Subcutaneous abdominal adipose tissue (tissue), 5 donors: Measurements from ENCODE around the gene GRID1.
"Not testable (repeated sequence)": the region's sequence is repeated elsewhere in the genome, so short reads cannot be mapped to it uniquely, and the experiment has no call there.

Experiments used
- H3K27ac ChIP-seq: one replicate; pipeline ENCODE4 v1.7.0; 2013; ENCODE audit warnings: low read depth, mild to moderate bottlenecking, inconsistent platforms, low read length, moderate library complexity
- H3K27me3 ChIP-seq, 5 donors: one replicate each; pipeline ENCODE4 v1.7.0; 2013; ENCODE audit warnings: low read length in 5 of 5, inconsistent platforms in 1 of 5; ENCODE audit not compliant: control insufficient read depth in 5 of 5, insufficient read depth in 4 of 5
- H3K36me3 ChIP-seq, 5 donors: one replicate each; pipeline ENCODE4 v1.7.0; 2013; ENCODE audit warnings: low read length in 5 of 5; ENCODE audit not compliant: control insufficient read depth in 5 of 5, insufficient read depth in 5 of 5
- H3K4me1 ChIP-seq, 5 donors: one replicate each; pipeline ENCODE4 v1.7.0; 2013; ENCODE audit warnings: low read length in 5 of 5, mild to moderate bottlenecking in 3 of 5, moderate library complexity in 1 of 5; ENCODE audit not compliant: control insufficient read depth in 5 of 5, insufficient read depth in 5 of 5
- H3K4me3 ChIP-seq, 5 donors: one replicate each; pipeline ENCODE4 v1.7.0; 2013; ENCODE audit warnings: low read length in 5 of 5, low read depth in 1 of 5
- H3K9ac ChIP-seq, 5 donors: one replicate each; pipeline ENCODE4 v1.7.0; 2013; ENCODE audit warnings: low read length in 5 of 5, mild to moderate bottlenecking in 4 of 5, moderate library complexity in 3 of 5
- H3K9me3 ChIP-seq, 5 donors: one replicate each; pipeline ENCODE4 v1.7.0; 2013; ENCODE audit warnings: low read length in 5 of 5; ENCODE audit not compliant: control insufficient read depth in 5 of 5
- donor health status: healthy.
- donor health status: healthy.
- donor health status: healthy.
- donor health status: healthy.
- donor health status: healthy.

Gene GRID1

GRCh38 chr10:86035791-86036543 is 330.6 kb downstream of the GRID1 start:
- Histone ChIP-seq H3K9ac (no peak overlapping the region), H3K4me3 (no peak overlapping the region), H3K4me1 (no peaks in the 10 kb centered on the region), H3K27ac (no peak overlapping the region), H3K36me3 (no peaks in the 10 kb centered on the region), H3K9me3 (peaks cover 0 to 4% (median 0%) of the 10 kb centered on the region in 5 donors), H3K27me3 (no peaks in the 10 kb centered on the region)

- H3K4me3 ChIP-seq: no peak overlapping the region
- no peak overlapping the region for H3K27ac ChIP-seq
- peaks cover 0 to 2% (median 0%) of the 10 kb centered on the region in 5 donors for H3K27me3 ChIP-seq
- no peaks in the 10 kb centered on the region for H3K36me3 ChIP-seq
- peaks cover 0 to 13% (median 3%) of the 10 kb centered on the region in 5 donors for H3K9me3 ChIP-seq
- H3K9ac ChIP-seq: no peak overlapping the region
- H3K4me1 ChIP-seq: no peaks in the 10 kb centered on the region
Observed at GRCh38 chr10:86034710-86035109, 331.9 kb downstream of the GRID1 start.

DNA sequence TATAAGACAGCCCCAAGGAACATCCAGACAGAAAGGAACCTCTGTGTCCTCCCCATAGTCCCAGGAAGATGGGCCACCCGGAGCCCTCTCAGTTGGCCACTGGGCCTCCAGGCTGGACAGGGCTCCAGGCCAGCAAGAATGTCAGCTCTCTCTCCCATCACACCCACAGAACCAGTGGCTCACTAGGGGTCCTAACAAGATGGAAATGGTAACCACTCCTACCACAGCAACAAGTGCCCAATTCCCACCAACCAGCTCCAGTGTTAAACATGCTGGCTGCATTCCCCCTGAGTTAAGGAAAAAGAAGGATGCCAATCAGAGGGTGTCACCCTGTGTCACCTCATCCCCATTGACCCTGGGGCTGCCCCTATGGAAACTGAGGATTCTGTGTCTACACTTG is 333.0 kb downstream of the GRID1 start:
- no peak overlapping the region for H3K4me3 ChIP-seq
- H3K27ac ChIP-seq: no peak overlapping the region

GRCh38 chr10:86032087-86032486 is 334.5 kb downstream of the GRID1 start:
- not testable (repeated sequence) for H3K27ac ChIP-seq, H3K36me3 ChIP-seq, H3K4me3 ChIP-seq, H3K9ac ChIP-seq, H3K4me1 ChIP-seq, H3K27me3 ChIP-seq
- H3K9me3 ChIP-seq: peaks cover 0 to 13% (median 5%) of the 10 kb centered on the region in 5 donors

More for the DNA sequence above, 333.0 kb downstream of the GRID1 start:
- Histone ChIP-seq H3K4me1 (no peaks in the 10 kb centered on the region), H3K9me3 (peaks cover 0 to 13% (median 5%) of the 10 kb centered on the region in 5 donors), H3K9ac (no peak overlapping the region), H3K27me3 (peaks cover 0 to 2% (median 0%) of the 10 kb centered on the region in 5 donors), H3K36me3 (no peaks in the 10 kb centered on the region)

DNA sequence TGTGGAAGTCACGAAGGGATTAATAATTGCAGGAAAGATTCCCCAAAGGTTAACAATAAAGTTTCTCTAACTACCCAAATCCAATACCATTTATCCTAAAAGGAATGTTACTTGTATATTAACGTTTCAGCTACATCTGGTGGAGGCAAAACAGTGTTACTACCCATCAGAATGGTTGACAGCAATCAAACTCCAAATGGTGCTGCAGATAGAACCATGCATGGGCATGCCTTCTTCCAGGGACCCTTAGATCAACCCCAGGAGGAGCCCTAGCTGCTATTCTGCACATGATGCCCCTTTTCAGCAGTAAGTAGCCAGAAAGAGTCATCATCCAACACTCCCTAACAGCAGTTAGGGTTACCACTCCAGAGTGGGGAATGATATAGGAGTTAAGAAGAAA is 336.3 kb downstream of the GRID1 start:
- no peaks in the 10 kb centered on the region for H3K36me3 ChIP-seq
- H3K27me3 ChIP-seq: peaks cover 0 to 5% (median 0%) of the 10 kb centered on the region in 5 donors
- H3K4me3 ChIP-seq: no peak overlapping the region
- no peak overlapping the region for H3K9ac ChIP-seq
- no peak overlapping the region for H3K27ac ChIP-seq
- no peaks in the 10 kb centered on the region for H3K4me1 ChIP-seq
- peaks cover 0 to 13% (median 5%) of the 10 kb centered on the region in 5 donors for H3K9me3 ChIP-seq

DNA sequence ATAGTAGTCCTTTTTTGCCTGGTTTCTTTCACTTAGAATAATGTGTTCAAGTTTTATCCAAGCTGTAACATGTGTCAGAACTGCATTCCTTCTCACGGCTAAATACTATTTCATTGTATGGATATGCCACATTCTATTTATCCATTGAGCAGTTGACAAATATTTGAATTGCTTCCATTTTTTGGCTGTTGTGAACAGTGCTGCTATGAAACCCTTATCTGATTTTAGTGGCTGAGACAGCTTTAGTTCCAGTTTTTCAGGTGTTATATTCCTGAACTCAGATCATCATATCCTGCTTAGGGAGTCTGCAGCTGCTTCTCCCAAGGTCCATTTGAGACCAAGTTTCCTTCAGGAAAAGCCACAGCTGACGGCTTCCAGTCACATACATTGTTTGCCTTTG is 339.2 kb downstream of the GRID1 start:
- Histone ChIP-seq H3K4me3 (no peak overlapping the region), H3K9ac (no peak overlapping the region), H3K27me3 (peaks cover 0 to 5% (median 0%) of the 10 kb centered on the region in 5 donors), H3K36me3 (no peaks in the 10 kb centered on the region), H3K27ac (no peak overlapping the region), H3K4me1 (no peaks in the 10 kb centered on the region), H3K9me3 (peaks cover 0 to 13% (median 5%) of the 10 kb centered on the region in 5 donors)

DNA sequence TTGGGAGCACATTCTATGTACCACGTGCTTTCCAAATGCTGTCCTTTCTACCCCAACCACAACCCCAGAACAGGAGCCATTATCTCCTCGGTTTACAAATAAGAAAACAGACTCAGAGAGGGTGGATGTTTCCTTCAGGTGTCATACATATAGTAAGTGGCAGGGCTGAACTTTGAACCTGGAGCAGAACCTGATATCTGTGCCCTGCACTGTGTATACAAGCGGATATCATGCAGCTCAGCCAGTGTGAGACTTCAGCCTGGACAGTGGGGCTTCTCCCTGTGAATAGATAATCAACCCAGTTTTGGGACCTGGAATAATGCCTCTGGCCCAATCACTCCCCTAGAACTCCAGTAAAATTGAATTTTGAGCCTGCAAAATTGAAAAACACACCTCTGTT is 341.1 kb downstream of the GRID1 start:
- Histone ChIP-seq H3K9me3 (peaks cover 0 to 5% (median 4%) of the 10 kb centered on the region in 5 donors), H3K4me1 (no peaks in the 10 kb centered on the region), H3K36me3 (no peaks in the 10 kb centered on the region), H3K27ac (no peak overlapping the region), H3K9ac (no peak overlapping the region), H3K27me3 (peaks cover 0 to 5% (median 0%) of the 10 kb centered on the region in 5 donors), H3K4me3 (no peak overlapping the region)

DNA sequence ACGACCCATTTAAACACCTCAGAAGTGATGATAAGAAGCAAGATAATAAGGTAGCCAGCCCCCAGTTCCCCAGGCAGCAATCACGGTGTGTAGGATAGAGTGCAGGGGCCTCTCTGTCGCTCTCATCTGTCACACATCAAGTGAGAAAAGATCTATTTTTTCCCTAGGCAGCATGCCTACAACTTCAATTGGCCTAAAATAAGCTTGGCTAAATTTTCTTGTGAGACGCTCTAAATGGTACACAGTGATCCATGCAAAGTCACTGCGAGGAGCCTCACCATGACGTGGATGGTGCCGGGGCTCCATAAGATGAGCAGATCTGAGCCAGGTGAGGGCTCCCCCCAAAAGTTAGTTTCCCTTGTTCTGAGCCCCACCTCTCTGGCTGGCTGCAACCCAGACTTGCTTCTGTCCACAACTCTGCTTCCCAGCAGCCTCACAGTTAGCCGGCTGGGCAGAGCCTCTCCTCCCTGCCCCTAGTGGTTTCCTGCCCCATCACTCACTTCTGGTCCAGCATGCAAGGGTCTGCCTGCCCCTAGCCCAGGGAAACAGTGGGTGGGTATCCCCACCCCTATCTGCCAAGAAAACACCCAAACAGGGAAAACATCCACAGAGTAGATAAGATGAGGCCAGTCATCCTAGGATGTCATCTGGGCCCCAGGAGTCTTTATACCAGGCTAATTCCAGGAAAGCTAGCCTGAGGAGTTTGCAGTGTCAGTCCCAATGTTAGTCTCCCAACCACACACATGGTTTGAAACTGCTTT is 342.1 kb downstream of the GRID1 start:
- H3K4me3 ChIP-seq: no peak overlapping the region
- H3K9me3 ChIP-seq: peaks cover 0 to 3% (median 0%) of the 10 kb centered on the region in 5 donors
- no peaks in the 10 kb centered on the region for H3K36me3 ChIP-seq
- peaks cover 0 to 5% (median 0%) of the 10 kb centered on the region in 5 donors for H3K27me3 ChIP-seq
- H3K9ac ChIP-seq: no peak overlapping the region
- H3K4me1 ChIP-seq: no peaks in the 10 kb centered on the region
- H3K27ac ChIP-seq: no peak overlapping the region

GRCh38 chr10:86023931-86024280 is 342.7 kb downstream of the GRID1 start:
- no peak overlapping the region for H3K4me3 ChIP-seq
- H3K9me3 ChIP-seq: peaks cover 0 to 2% (median 0%) of the 10 kb centered on the region in 5 donors
- H3K4me1 ChIP-seq: no peaks in the 10 kb centered on the region
- H3K27ac ChIP-seq: no peak overlapping the region
- H3K9ac ChIP-seq: no peak overlapping the region
- peaks cover 0 to 5% (median 0%) of the 10 kb centered on the region in 5 donors for H3K27me3 ChIP-seq
- no peaks in the 10 kb centered on the region for H3K36me3 ChIP-seq

GRCh38 chr10:86023336-86023735 is 343.3 kb downstream of the GRID1 start:
- no peak overlapping the region for H3K27ac ChIP-seq
- no peaks in the 10 kb centered on the region for H3K4me1 ChIP-seq
- H3K9me3 ChIP-seq: no peaks in the 10 kb centered on the region
- H3K9ac ChIP-seq: no peak overlapping the region
- peaks cover 0 to 5% (median 0%) of the 10 kb centered on the region in 5 donors for H3K27me3 ChIP-seq
- H3K36me3 ChIP-seq: no peaks in the 10 kb centered on the region
- H3K4me3 ChIP-seq: no peak overlapping the region
